Uterus (tissue), 2 donors: ENCODE results near the gene LIX1L.

Experiments
- POLR2A ChIP-seq, 2 donors: fragments of 450-650 bp; IDR thresholded peaks; one replicate each; pipeline ENCODE4 v1.6.1; 2016; ENCODE audit warnings: antibody characterized with exemption in 2 of 2, mild to moderate bottlenecking in 1 of 2, moderate library complexity in 1 of 2
- TF ChIP-seq, protein P1 (sequence below), 4 experiments: fragments of 200-600 bp in 2 of 4; fragments of 450-650 bp in 2 of 4; sonication (generic) in 2 of 4; IDR thresholded peaks; one replicate each; pipeline ENCODE4 v1.5.1; 2016 to 2019; ENCODE audit warnings: antibody characterized with exemption in 4 of 4, mild to moderate bottlenecking in 2 of 4, moderate library complexity in 1 of 4

DNA sequence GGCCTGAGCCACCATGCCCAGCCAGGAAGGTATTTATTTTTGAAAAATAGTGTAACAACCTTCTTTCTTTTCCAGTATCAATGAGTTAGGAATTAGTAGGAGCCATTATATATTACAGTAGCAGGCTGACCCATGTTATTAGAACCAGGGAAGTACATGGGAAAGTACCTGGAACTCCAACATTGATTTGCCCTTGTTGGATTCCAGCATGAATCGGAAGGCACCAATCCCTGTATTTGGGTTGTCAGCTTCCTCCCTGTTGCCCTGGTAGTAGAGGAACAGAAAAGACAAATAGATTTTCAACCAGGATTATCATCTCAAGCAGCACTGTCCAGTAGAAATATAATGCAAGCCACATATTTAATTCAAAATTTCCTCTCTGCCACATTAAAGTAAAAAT, 20.4 kb downstream of the LIX1L start:
- TF ChIP-seq, protein P1, sequence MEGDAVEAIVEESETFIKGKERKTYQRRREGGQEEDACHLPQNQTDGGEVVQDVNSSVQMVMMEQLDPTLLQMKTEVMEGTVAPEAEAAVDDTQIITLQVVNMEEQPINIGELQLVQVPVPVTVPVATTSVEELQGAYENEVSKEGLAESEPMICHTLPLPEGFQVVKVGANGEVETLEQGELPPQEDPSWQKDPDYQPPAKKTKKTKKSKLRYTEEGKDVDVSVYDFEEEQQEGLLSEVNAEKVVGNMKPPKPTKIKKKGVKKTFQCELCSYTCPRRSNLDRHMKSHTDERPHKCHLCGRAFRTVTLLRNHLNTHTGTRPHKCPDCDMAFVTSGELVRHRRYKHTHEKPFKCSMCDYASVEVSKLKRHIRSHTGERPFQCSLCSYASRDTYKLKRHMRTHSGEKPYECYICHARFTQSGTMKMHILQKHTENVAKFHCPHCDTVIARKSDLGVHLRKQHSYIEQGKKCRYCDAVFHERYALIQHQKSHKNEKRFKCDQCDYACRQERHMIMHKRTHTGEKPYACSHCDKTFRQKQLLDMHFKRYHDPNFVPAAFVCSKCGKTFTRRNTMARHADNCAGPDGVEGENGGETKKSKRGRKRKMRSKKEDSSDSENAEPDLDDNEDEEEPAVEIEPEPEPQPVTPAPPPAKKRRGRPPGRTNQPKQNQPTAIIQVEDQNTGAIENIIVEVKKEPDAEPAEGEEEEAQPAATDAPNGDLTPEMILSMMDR (IDR thresholded peaks at IDR 0.05) = no peak
- TF ChIP-seq POLR2A (IDR thresholded peaks at IDR 0.05) = no peak
